ENCODE data around the gene FANK1.
"Not testable (repeated sequence)": the region's sequence is repeated elsewhere in the genome, so short reads cannot be mapped to it uniquely, and the experiment has no call there.

FANK1 gene

DNA sequence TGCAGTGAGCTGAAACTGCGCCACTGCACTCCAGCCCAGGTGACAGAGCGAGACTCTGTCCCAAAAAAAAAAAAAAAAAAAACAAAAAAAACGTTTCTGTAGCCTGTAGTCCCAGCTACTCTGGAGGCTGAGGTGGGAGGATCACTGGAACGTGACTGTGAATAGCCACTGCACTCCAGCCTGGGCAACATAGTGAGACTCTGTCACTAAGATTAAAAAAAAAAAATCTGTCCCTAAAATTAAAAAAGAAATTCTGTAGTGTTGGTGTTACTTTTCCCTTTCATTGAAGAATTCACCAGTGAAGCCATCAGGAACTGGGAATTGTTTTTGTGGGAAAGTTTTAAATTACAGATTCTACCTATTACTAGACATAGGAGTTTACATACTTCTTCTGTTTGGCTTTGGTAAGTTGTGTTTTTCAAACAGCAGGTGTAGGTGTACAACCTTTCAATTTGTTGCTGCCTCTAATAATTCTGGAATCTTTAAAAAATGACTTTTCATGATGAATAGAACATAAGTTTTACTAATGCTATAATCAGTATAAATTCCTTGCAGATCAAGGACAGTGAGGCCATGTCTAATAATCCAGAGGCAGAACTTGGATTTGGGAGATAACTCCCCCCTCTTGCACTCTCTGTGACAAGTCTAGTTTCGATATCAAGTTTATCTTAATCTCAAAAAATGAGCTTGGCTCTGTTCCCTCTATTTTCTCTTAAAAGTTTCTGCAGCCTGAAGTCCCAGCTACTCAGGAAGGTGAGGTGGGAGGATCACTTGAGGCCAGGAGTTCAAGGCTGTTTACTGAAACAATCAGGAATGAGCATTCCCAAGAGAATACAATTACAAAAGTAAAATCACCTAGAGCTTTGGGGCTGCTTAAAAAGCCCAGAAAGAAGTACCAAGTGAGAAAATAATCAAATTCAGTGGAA, 9.0 kb downstream of the FANK1 start:
- CTCF ChIA-PET, H3K36me3 Mint-ChIP-seq, DNase-seq, H3K27ac Mint-ChIP-seq, H3K4me1 Mint-ChIP-seq, H3K27me3 Mint-ChIP-seq, H3K4me3 Mint-ChIP-seq, H3K9me3 Mint-ChIP-seq: not testable (repeated sequence)

DNA sequence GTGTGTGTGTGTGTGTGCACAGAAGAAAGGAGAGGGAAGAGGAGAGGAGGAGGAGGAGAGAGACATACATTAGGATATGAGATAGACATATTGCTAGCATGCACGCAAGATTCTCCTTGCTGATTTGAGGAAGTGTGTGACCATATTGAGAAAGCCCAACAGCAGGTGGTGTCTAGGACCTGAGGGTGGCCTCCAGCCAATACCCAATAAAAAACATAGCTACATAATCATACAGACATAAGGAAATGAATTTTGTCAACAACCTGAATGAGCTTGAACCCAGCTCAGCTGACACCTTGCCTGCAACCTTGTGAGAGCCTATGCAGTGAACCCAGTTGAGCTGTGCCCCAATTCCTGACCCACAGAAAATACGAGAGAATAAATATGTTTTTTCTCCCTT, 11.2 kb downstream of the FANK1 start:
- H3K36me3 Mint-ChIP-seq, CTCF ChIA-PET, H3K9me3 Mint-ChIP-seq, DNase-seq, H3K4me1 Mint-ChIP-seq, H3K4me3 Mint-ChIP-seq, H3K27me3 Mint-ChIP-seq, H3K27ac Mint-ChIP-seq: not testable (repeated sequence)

DNA sequence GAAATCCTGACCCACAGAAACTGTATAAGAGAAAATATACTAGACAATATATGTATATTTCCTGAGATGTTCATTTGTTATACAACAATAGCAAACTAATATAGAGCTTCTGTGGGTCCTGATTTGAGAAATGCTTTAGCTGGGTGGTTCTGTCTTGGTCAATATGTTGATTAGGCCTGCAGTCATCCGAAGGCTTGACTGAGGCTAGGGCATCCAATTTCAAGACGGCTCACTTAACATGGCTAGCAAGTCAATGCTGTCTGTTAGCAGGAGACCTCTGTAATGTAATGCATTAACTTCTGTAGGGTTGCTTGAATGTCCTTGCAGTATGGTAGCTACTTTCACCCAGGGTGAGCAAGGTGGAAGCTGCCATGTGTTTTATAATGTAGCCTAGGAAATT, 12.4 kb downstream of the FANK1 start:
- H3K27me3 Mint-ChIP-seq, H3K4me3 Mint-ChIP-seq, H3K9me3 Mint-ChIP-seq, CTCF ChIA-PET, H3K27ac Mint-ChIP-seq, H3K4me1 Mint-ChIP-seq, DNase-seq, H3K36me3 Mint-ChIP-seq: not testable (repeated sequence)

DNA sequence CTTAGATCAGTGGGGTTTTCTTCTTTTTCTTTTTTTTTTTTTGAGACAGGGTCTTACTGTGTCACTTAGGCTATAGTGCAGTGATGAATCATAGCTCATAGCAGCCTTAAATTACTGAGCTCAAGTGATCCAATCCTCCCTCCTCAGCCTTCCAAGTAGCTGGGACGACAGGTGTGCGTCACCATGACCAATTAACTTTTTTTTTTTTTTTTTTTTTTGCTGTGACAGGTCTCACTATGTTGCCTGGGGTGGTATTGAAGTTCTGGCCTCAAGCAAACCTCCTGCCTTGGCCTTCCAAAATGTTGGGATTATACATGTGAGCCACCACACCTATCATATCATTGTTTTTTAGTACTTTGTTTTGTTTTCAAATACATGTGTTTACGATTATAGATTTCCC, 13.1 kb downstream of the FANK1 start:
- H3K9me3 Mint-ChIP-seq, DNase-seq, H3K4me1 Mint-ChIP-seq, H3K4me3 Mint-ChIP-seq, H3K27ac Mint-ChIP-seq, H3K36me3 Mint-ChIP-seq, CTCF ChIA-PET, H3K27me3 Mint-ChIP-seq: not testable (repeated sequence)

DNA sequence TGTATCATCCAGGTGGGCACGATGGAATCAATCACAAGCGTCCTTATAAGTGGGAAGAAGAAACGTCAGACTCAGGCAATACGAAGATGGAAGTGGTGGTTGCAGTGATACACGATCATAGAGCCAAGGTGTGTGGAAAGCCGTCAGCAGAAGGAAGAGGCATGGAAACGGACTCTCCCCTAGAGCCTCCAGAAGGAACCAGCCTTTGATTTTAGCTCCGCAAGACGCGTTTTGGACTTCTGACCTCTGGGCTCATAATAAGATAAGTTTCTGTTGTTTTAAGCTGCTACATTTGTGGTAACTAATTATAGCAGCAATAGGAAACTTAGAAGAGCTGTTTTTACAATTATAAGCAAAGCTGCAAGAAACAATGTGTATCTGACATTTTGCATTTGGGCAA, 14.8 kb downstream of the FANK1 start:
- peaks cover 5% of the 10 kb centered on the region for H3K27me3 Mint-ChIP-seq
- no peaks in the 10 kb centered on the region for H3K9me3 Mint-ChIP-seq
- H3K36me3 Mint-ChIP-seq: no peaks in the 10 kb centered on the region
- no peak for DNase-seq
- CTCF ChIA-PET: no interaction called here
- no peak overlapping the region for H3K4me3 Mint-ChIP-seq
- no peak overlapping the region for H3K27ac Mint-ChIP-seq
- H3K4me1 Mint-ChIP-seq: no peaks in the 10 kb centered on the region

DNA sequence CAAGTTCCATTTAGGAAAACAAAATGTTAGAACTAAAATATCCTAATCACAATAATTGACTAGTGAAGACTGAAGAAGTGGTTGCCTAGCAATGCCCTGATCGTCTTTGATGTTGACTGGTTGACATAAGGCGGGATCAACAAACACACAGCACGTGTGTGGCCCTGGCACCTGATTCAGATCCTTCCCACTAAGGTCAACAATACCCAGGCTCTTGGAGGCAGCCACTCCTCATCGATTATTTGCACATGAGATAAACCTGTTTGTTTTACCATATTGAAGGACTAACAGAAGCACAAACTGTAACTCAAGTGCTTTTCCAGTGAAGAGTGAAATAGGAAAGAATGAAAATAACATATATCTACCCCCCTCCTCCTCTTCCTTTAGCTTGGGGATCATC, 15.6 kb downstream of the FANK1 start:
- H3K4me3 Mint-ChIP-seq: no peak overlapping the region
- H3K27me3 Mint-ChIP-seq: peaks cover 5% of the 10 kb centered on the region
- H3K4me1 Mint-ChIP-seq: no peaks in the 10 kb centered on the region
- CTCF ChIA-PET: no interaction called here
- no peak for DNase-seq
- no peaks in the 10 kb centered on the region for H3K36me3 Mint-ChIP-seq
- no peaks in the 10 kb centered on the region for H3K9me3 Mint-ChIP-seq
- H3K27ac Mint-ChIP-seq: no peak overlapping the region

DNA sequence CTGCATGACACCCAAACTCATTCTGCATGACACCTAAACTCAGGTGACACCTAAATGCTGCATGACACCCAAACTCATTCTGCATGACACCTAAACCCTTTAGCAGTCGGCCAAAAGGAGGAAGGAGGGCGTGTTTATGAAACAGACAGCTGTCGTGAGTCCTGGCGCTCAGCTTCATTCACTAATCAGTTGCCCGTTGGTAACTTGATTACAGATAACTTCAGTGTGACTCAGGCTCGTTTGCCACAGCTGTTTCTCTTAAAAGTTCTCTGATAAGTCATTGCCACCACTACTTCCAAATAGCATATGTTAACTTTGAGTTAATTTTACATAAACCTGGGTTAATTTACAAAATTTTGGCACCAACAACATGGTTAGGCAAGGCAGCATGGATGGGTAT, 16.9 kb downstream of the FANK1 start:
- H3K27me3 Mint-ChIP-seq, H3K4me3 Mint-ChIP-seq, H3K36me3 Mint-ChIP-seq, H3K27ac Mint-ChIP-seq, DNase-seq, H3K4me1 Mint-ChIP-seq, H3K9me3 Mint-ChIP-seq, CTCF ChIA-PET: not testable (repeated sequence)

DNA sequence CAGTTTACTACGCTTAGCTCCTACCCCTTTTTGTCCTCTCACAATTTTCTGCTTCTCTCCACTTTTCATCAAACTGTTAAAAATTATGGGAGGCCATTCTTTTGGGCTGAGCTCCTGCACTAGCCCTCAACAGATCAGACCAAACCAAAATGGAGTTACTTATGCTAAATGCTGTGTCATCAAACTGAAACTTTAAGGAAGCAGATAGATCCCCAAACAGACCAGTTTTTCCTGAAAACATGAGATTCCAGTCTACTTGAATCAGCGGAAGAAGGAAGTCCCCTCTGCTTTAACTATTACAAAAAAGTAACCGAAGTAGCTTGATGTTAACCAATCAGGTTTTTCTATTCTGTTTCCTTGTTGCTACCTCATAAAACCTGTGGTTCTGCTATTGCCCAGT, 20.6 kb downstream of the FANK1 start:
- H3K4me1 Mint-ChIP-seq: no peaks in the 10 kb centered on the region
- CTCF ChIA-PET: no interaction called here

DNA sequence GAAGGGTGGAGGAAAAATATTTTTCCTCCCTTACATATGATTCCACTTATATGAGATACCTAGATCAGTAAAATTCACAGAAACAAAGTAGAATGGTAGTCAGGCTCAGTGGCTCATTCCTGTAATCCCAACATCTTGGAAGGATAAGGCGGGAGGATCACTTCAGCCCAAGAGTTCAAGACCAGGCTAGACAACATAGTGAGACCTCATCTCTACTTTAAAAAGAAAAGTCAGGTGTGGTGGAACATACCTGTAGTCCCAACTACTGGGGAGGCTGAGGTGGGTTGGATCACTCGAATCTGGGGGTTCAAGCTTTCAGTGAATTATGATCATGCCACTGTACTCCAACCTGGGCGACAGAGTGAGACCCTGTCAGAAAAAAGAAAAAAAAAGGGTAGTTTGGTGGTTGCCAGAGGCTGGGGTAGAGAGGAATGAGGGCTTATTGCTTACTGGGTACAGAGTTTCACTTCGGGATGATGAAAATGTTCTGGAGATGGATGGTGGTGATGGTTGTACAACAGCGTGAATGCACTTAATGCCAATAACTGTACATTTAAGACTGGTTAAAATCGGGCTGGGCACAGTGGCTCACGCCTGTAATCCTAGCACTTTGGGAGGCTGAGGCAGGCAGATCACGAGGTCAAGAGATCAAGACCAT, 21.5 kb downstream of the FANK1 start:
- H3K36me3 Mint-ChIP-seq, H3K9me3 Mint-ChIP-seq, DNase-seq, H3K27me3 Mint-ChIP-seq, H3K27ac Mint-ChIP-seq, H3K4me3 Mint-ChIP-seq, H3K4me1 Mint-ChIP-seq, CTCF ChIA-PET: not testable (repeated sequence)

More for the DNA sequence above, 20.6 kb downstream of the FANK1 start:
- Mint-ChIP-seq H3K27ac (no peak overlapping the region), H3K27me3 (peaks cover 5% of the 10 kb centered on the region), H3K4me3 (no peak overlapping the region), H3K36me3 (no peaks in the 10 kb centered on the region), H3K9me3 (peaks cover 4% of the 10 kb centered on the region)
- DNase-seq: no peak

DNA sequence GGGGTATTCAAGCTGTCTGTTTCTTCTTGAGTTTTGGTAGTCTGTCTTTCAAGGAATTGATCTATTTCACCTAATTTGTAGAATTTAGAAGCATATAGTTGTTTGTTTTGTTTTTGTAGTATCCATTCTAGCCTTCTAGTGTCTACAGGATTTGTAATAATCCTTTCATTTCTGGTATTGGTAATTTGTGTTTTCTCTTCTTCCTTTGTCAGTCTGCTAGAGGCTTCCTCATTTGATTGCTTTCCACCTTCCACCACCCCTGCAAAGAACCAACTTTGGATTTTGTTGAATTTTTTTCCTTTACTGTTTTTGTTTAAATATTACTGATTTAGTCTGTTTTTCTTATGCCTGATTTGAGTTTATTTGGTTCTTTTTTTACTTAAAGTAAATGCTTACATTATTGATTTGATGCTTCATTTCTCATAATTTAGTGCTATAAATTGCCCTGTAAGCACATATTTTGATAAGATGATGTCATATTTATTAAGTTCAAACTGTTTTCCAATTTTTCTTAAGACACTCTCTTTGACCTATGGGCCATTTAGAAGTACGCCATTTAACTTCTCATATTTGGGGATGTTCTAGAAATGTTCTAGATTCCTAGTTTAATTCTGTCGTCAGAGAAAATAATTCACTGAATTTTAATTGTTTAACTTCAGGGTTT, 25.4 kb downstream of the FANK1 start:
- H3K27ac Mint-ChIP-seq, H3K4me1 Mint-ChIP-seq, CTCF ChIA-PET, H3K4me3 Mint-ChIP-seq, H3K9me3 Mint-ChIP-seq, H3K27me3 Mint-ChIP-seq, DNase-seq, H3K36me3 Mint-ChIP-seq: not testable (repeated sequence)

DNA sequence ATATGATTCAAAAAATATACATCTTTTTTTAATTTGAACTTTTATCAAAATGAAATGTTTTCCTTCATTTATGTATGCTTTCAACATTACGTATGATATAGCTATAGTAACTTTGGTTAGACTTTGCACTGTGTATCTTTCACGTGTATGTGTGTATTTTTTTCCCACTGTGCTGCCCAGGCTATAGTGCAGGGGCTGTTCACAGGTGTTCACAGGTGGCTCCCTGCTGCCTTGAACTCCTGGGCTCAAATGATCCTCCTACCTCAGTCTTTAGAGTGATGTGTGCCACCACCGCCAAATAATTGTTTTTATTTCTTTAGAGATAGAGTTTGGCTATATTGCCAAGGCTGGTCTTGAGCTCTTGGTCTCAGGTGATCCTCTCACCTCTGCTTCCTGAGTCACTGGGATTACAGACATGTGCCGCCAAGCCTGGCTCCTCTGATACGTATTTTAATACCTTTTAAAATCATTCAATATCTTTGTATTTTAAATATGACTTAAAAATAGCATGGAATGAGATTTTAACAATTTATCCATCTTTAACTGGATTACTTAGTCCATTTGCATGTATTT, 29.0 kb downstream of the FANK1 start:
- CTCF ChIA-PET: no interaction called here
- H3K27me3 Mint-ChIP-seq: no peaks in the 10 kb centered on the region
- peaks cover 1% of the 10 kb centered on the region for H3K9me3 Mint-ChIP-seq
- H3K27ac Mint-ChIP-seq: no peak overlapping the region
- H3K4me1 Mint-ChIP-seq: no peaks in the 10 kb centered on the region
- H3K4me3 Mint-ChIP-seq: no peak overlapping the region
- no peaks in the 10 kb centered on the region for H3K36me3 Mint-ChIP-seq
- no peak for DNase-seq

DNA sequence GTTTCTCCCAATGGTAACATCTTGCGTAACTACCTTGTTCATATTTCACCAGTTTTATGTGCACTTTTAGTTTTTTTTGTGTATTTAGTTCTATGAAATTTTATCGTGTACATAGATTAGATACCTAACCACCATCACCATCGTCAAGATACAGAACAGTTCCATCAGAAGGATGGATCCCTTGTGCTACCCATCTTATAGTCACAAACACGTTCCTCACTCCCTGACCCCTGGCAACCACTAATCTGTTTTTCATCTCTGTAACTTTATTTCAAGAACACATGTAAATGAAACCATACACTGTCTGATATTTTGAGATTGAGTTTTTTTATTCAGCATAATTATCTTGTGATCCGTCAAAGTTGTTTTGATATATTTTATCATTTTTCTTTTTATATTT, 29.9 kb downstream of the FANK1 start:
- Mint-ChIP-seq H3K4me3 (no peak overlapping the region), H3K36me3 (no peaks in the 10 kb centered on the region), H3K4me1 (no peaks in the 10 kb centered on the region), H3K27me3 (no peaks in the 10 kb centered on the region), H3K9me3 (peaks cover 1% of the 10 kb centered on the region), H3K27ac (no peak overlapping the region)
- CTCF ChIA-PET: no interaction called here
- no peak for DNase-seq

DNA sequence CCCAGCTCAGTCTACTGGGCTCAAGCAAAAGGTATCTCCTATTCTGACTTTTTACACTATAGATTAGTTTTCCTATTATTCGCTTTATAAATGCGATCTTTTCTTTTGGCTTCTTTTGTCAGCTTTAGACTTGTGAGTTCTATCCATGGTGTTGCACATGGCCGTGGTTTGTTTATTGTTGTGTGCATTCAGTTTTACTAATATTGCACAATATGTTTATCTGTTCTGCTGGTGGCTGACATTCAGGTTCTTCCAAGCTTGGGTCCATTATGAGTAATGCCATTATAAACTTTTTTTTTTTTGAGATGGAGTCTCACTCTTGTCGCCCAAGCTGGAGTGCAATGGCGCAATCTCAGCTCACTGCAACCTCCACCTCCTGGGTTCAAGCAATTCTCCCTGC, 30.9 kb downstream of the FANK1 start:
- H3K27me3 Mint-ChIP-seq, H3K4me1 Mint-ChIP-seq, H3K4me3 Mint-ChIP-seq, CTCF ChIA-PET, DNase-seq, H3K36me3 Mint-ChIP-seq, H3K27ac Mint-ChIP-seq, H3K9me3 Mint-ChIP-seq: not testable (repeated sequence)

DNA sequence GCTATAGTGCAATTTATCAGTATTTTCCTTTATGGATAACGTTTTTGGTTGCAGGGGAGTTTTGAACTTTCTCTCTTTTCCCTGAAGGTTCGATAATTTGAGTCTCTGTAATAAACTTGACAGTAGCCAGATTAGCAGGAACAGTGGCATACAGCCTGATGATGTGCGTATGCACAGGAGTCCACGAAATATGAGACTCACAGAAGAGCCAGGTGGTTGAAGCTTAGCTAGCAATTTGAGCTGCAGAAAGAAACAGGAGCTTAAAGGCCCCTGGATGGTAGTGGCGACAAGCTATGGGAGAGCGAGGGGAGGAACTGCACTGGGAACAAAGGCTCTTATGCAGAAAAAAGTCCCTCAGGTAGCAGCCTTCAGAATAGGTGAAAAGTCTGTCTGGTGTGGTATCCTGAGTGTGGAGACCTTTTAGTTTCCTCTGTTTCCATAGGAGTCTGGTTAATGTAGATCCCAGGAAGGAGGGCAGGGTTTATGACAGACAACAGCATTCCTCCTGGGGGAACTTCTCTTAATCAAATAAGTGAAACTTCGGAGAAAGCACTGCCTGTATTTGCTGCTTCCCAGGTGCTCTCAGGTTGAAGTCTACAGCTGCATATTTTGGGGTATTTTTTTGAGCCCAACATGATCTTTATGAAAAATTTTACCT, 32.7 kb downstream of the FANK1 start:
- Mint-ChIP-seq H3K27ac (no peak overlapping the region), H3K4me1 (no peaks in the 10 kb centered on the region), H3K27me3 (no peaks in the 10 kb centered on the region), H3K4me3 (no peak overlapping the region), H3K9me3 (peaks cover 1% of the 10 kb centered on the region), H3K36me3 (no peaks in the 10 kb centered on the region)
- DNase-seq: no peak
- CTCF ChIA-PET: interaction anchor here (0.6 to 1.2 kb wide), 2 partner anchors 32 to 430 kb away, joined by 3 read pairs; no protein-coding TSS in a partner anchor

All from activated naive CD4-positive, alpha-beta T cell treated with anti-CD3 and anti-CD28 coated beads, Interleukin-2, amount 10 ng/mL, durations not matched to agents 7 days and 5 days (primary cell).